Activated CD8-positive, alpha-beta T cell treated with anti-CD3 and anti-CD28 coated beads for 36 hours (primary cell): Measurements from ENCODE around the gene TMOD1. TPM values are rescaled to one million over a fixed set of nuclear protein-coding genes. Genes with fewer than 3 reads are reported as not detected.

Experiments used
- ATAC-seq: fragments of 200-7000 bp; cut with Tn5 transposase; one replicate; pipeline ENCODE4 v1.10.0; 2021; ENCODE audit warnings: mild to moderate bottlenecking, moderate library complexity
- CTCF ChIA-PET: fragments of 350-600 bp; sonication (Branson Sonifier 250); formaldehyde crosslinking; loops from one replicate; lab custom pipeline; 2021; ENCODE audit warnings: antibody characterized with exemption; lab: Charles Lee
- POLR2A ChIA-PET: fragments of 350-600 bp; sonication (Branson Sonifier 250); formaldehyde crosslinking; loops from one replicate; lab custom pipeline; 2021; ENCODE audit warnings: antibody characterized with exemption; lab: Charles Lee
- DNase-seq: peaks from one replicate; pipeline ENCODE4 v3.0.0-alpha.2; 2020
- H3K27ac Mint-ChIP-seq: one replicate; pipeline ENCODE4 v1.8.0; 2021; ENCODE audit warnings: mild to moderate bottlenecking, mixed read lengths
- H3K27me3 Mint-ChIP-seq: one replicate; pipeline ENCODE4 v1.8.0; 2021; ENCODE audit warnings: mixed read lengths
- H3K36me3 Mint-ChIP-seq: one replicate; pipeline ENCODE4 v1.8.0; 2021; ENCODE audit warnings: low read depth, mixed read lengths
- H3K4me1 Mint-ChIP-seq: one replicate; pipeline ENCODE4 v1.8.0; 2021; ENCODE audit warnings: low read depth, mixed read lengths
- H3K4me3 Mint-ChIP-seq: one replicate; pipeline ENCODE4 v1.8.0; 2021; ENCODE audit warnings: mild to moderate bottlenecking, moderate library complexity, mixed read lengths
- H3K9me3 Mint-ChIP-seq: one replicate; pipeline ENCODE4 v1.8.0; 2021; ENCODE audit warnings: mixed read lengths
- CTCF ChIP-seq: fragments of 200-600 bp; IDR thresholded peaks from one replicate; pipeline ENCODE4 v1.8.0; 2022; ENCODE audit warnings: antibody characterized with exemption, mild to moderate bottlenecking
- intact Hi-C: fragments of 100-400 bp; cut with micrococcal nuclease; formaldehyde crosslinking; loops from one replicate; pipeline ENCODE4 v1.10.0; 2022
- total RNA-seq, 2 experiments: library from RNA; stranded (reverse); gene quantifications; one replicate each; pipeline ENCODE4 v1.2.3, GENCODE V29; 2021

TMOD1 gene
- total RNA-seq, 2 experiments from 2014 or later = 0.47 to 0.60 TPM

- H3K27me3 Mint-ChIP-seq = peaks cover 14% of the 10 kb centered on the region
- H3K27ac Mint-ChIP-seq = no peak overlapping the region
- peaks cover 8% of the 10 kb centered on the region for H3K4me1 Mint-ChIP-seq
- no peaks in the 10 kb centered on the region for H3K9me3 Mint-ChIP-seq
- no peak for DNase-seq
- no peak for ATAC-seq
- no peak overlapping the region for H3K4me3 Mint-ChIP-seq
- intact Hi-C loops = no loop called here
- no peaks in the 10 kb centered on the region for H3K36me3 Mint-ChIP-seq
- POLR2A ChIA-PET = no interaction called here
- no peak for TF ChIP-seq CTCF
- CTCF ChIA-PET = no interaction called here
Observed at GRCh38 chr9:97562542-97562941, 61.1 kb downstream of the TMOD1 start.

DNA sequence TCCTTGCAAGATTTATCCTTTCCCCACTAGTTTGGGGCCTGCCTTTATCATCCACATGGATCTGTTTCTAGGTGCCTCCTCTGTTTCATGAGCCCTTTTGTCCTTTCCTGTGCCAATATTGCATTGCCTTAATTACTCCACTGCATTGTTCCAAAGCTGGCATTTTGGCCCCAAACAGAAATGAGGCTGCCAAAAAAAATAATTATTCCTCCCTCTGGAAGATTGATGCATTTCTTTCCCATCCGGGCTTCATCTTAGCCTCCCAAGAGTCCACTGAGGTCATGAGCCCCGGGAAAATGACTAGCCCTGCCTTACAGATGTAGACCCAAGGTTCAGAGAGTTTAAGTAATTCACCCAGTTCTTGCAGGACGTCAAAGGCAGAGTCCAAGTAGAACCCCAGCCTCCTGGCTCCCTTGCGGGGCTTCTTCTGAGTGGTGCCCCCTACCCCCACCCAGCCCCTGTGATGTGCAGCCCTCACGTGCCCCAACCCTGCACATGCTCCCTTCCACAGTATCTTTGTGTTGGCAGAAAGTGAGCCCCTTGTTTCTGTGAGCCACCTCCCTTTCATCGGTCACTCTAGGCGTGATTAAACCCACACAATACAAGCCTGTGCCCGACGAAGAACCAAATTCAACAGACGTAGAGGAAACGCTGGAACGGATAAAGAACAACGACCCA is 62.1 kb downstream of the TMOD1 start:
- no peak for TF ChIP-seq CTCF
- Mint-ChIP-seq H3K4me1 (peaks cover 7% of the 10 kb centered on the region), H3K4me3 (no peak overlapping the region), H3K9me3 (no peaks in the 10 kb centered on the region), H3K27ac (no peak overlapping the region), H3K27me3 (peaks cover 12% of the 10 kb centered on the region), H3K36me3 (no peaks in the 10 kb centered on the region)
- ChIA-PET POLR2A (no interaction called here), CTCF (interaction anchor here (1.2 kb wide), 1 partner anchor 35 kb away, joined by 5 read pairs; no protein-coding TSS in a partner anchor)
- DNase-seq = no peak
- intact Hi-C loops = no loop called here
- ATAC-seq = no peak

- no peak for DNase-seq
- ChIA-PET POLR2A (no interaction called here), CTCF (interaction anchor here (1.2 kb wide), 1 partner anchor 34 kb away, joined by 5 read pairs; no protein-coding TSS in a partner anchor)
- Mint-ChIP-seq H3K4me1 (no peaks in the 10 kb centered on the region), H3K27me3 (peaks cover 7% of the 10 kb centered on the region), H3K27ac (no peak overlapping the region), H3K36me3 (no peaks in the 10 kb centered on the region), H3K4me3 (no peak overlapping the region), H3K9me3 (no peaks in the 10 kb centered on the region)
- ATAC-seq = no peak
- intact Hi-C loops = no loop called here
- TF ChIP-seq CTCF = no peak
Observed at GRCh38 chr9:97564291-97565175, 63.1 kb downstream of the TMOD1 start.

- no peak overlapping the region for H3K4me3 Mint-ChIP-seq
- ATAC-seq = no peak
- H3K36me3 Mint-ChIP-seq = no peaks in the 10 kb centered on the region
- H3K27me3 Mint-ChIP-seq = peaks cover 1% of the 10 kb centered on the region
- ChIA-PET POLR2A (no interaction called here), CTCF (no interaction called here)
- TF ChIP-seq CTCF = no peak
- intact Hi-C loops = no loop called here
- no peaks in the 10 kb centered on the region for H3K9me3 Mint-ChIP-seq
- H3K27ac Mint-ChIP-seq = no peak overlapping the region
- no peak for DNase-seq
- H3K4me1 Mint-ChIP-seq = no peaks in the 10 kb centered on the region
Observed at GRCh38 chr9:97565262-97565661, 63.8 kb downstream of the TMOD1 start.
